Measurements from ENCODE around the gene ZNF511.

Gene ZNF511

DNA sequence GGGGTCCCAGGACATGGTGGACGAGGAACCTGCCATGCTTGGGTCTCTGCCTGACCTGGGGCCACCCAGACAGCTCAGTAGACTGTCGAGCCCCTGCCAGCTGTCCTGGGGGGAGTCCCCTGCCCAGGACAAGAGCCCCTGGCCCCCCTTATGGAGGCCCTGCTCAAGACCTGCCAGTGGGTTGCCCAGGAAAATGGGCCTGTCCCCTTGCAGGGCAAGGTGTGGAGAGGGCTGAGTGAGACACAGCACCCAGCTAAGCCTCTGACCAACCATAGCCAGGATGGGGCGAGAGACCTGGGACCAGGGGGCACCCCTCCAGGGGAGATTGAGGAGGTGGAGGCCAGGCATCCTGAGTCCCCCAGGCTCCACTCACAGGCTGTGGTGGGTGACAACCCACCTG lies 47.3 kb downstream of the ZNF511 start:
- DNase-seq: no peak

DNA sequence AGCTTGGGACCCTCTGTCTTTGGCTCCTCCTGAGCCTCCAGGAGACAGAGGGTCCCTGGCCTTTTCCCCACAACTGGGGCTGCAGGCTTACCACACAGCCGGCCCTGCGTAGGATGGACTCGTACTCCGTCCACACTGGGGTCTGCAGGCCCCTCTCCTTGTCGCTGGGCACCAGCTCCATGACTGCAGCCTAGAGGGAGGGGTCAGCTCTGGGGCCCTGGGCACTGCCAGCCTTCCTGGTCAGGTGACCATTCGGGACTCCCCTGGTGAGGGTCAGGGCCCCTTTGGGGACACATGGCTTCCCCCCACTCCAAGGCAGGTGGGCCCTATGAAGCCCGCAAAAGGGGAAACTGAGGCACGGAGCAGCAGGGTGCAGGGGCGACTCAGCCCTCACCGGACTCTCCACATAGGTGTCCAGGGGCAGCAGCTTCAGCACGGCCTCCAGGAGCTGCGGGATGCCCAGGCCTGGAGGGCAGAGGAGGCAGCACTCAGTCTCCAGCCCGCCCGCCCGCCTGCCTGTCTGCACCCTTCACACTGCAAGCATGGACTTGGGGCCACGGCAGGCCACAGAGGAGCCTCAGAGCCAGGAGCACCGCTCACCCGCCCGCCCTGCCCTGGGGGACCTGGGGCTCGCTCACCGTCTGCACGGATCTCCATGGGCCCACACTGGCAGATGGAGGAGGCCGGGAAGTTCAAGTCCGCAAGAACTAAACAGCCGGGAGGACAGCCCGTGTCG lies 48.0 kb downstream of the ZNF511 start:
- DNase-seq: no peak

DNA sequence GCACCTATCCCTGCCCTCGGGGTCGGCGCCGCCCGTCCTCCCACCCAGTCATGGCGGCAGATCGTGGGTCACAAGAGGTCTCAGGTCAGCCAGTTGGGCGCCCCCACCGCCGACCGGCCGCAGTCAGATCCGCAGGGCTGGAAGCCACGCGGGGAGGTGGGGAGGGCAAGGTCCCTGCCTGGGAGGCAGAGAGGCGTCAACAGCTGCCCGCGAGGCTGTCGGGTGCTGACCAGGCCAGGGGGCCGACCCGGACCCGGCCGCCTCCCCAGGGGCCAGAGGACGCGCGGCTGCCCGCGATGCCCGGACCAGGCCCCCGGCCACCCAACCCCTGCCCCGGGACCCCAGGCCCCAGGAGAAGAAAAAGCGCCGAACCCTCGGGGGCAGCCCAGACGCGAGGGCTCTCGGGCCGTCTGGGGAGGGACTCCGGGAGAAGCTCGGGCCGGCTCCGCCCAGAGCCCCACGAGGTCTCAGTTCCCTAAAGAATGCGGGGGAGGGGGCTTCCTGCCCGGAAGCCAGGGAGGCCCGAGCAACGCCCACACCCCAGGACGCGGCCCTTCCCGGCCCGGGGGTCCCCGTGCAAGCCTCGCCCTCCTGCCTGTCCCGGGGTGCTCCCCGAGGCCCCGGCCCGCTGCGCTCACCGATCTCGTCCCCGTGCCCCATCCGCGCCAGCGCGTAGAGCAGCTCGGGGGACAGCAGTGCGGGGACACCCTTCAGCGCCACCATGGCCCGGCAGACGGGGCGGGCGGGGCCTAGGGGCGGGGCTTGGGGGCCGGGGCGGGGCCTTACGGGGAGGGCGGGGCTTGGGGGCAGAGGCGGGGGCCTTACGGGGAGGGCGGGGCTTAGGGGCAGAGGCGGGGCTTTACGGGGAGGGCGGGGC lies 48.8 kb downstream of the ZNF511 start, which contains the start of gene FUOM:
FUOM (minus strand) TSS at position 735 of the 877 bp plus-strand sequence; CDS start at position 723, 12 bp downstream.
- DNase-seq: peak; percentile 80 to 81

DNA sequence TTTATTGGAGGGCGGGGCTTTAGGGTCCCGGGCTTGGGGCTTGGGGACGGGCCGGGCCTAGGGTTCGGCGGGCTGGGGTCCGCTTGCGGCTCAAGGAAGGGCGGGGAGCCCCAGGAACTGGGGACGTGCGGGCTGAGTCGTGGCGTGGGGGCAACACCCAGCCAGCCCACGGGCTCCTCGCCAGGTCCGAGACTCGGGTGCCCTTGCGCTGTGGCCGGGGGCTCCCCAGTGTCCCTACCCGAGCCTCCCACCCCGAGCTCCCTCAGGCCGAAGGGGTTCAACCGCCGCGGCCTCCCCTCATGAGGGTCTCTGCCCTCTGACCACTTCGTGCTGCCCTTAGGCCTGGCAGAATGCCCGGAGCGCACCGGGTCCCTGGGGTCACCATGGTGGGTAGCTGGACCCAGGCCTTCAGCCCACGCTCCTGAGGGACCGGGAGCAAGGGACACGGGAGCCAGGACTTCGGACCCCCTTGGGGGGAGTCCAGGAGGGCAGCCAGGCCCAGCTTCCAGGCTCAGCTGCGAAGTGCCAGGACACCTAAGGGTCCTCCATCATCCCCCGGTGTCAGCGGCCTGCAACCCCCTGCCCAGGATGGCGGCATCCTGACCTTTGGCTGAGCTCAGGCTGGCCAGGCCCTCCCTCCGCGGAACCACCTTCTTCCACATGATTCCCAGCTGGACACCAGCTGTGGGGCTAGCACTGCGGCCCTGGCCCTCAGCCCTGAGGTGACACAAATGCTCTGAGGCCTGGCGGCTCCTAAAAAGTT lies 49.6 kb downstream of the ZNF511 start:
- DNase-seq: no peak

DNA sequence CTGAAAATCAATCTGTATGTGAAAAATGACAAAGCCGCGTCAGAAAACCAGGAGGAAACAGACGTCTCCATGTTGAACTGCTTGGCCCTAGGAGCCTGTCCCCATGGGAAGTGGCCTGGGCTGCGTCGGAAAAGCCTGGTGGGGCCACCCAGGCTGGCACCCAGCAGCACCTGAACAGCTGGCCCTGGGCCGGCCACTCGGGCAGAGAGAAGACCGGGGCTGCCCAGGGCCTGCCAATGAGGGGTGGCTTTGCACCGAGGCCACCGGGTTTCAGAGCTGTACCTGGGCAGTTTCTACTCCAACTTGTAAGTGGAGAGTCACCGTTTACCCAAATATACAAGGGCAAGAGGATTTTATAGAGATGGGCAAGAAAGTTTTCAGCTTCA lies 50.2 kb downstream of the ZNF511 start:
- DNase-seq: peak in 1 of 2 donors; percentile 12

DNA sequence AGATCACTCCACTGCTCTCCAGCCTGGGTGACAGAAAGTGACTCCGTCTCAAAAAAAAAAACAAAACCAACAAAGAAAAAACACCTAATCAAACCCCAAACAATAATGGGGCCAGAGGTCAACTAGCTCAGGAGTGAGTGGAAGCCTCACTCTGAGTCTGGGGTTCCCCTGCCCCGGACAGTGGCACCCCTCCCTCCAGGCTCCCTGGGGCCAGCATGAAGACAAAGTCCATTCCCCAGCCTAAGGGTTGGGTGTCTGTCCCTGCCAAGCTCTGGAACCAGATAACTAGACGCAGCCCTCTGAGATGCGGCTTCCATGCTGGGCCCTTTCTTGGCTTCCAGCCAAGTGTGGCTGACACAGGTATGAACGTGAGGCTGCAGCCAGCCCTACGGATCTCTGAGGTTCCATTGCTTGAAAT lies 50.8 kb downstream of the ZNF511 start:
- DNase-seq: peak in 1 of 2 donors; percentile 37

DNA sequence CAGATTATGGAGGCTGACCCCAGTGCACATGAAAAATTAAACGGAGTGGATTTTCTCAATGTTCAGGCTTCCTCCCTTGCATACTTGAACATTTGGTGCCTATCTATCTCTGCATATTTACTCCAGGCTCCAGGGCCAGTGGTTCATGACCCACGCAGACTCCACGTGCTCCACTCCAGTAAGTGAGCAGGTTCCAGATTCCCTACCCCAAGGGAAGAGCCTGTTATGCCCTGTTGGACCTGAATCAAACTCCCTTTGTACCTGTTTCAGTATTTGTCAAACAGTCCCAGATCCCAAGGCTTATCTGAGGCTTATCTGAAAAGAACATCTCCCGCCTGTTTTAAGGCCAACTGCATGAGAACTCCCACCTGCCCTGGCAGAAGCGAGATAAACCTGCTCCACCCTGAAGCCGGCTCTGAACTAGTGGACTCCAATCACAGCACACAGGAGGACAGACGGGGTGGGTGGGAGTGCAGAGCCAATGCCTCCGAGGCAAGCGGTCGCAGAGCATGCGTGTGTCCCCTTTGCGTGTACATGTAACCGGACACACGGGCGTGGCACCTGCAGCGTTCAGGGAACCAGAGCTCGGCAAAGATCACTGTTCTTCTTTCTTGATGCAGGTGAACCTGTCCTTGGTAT lies 51.4 kb downstream of the ZNF511 start:
- DNase-seq: no peak

DNA sequence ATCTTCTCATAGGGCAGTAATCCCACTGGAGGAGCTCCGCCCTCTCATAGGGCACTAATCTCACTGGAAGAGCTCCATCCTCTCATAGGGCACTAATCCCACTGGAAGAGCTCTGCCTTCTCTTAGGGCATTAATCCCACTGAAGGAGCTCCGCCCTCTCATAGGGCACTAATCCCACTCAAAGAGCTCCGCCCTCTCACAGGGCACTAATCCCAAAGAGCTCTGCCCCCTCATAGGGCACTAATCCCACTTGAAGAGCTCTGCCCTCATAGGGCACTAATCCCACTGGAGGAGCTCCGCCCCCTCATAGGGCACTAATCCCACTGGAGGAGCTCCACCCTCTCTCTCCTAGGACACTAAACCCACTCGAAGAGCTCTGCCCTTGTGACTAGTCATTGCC lies 52.5 kb downstream of the ZNF511 start:
- DNase-seq: no peak

DNA sequence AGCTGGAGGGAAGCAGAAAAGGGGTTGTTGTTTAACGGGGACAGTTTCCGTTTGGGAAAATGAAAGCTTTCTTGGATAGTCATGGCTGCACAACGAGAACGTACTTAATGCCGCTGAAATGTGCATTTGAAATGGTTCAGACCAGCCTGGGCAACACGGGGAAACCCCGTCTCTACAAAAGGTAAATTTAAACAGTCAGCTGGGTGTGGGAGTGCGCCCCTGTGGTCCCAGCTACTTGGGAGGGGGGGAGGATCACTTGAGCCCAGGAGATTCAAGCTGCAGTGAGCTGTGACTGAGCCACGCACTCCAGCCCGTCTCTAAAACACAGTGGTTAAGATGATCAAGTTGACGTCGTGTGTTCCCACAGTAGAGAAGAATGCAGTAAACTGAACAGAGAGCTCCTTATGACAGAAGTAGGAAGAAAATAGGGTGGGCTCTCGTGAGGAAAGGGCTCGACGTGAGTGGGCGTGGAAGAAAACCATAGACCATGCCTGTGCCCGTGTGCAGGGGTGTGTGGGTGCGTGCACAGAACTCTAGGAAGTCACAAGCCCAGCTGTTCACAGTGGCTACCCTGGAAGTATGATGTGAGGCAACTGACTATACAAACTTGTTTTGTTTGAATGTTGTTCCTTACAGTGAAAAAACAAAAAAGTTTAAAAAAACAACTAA lies 53.2 kb downstream of the ZNF511 start:
- no peak for DNase-seq
